SK-N-MC (cell line): ENCODE data around the gene TPPP3.

Experiments
- EZH2 ChIP-seq: fragments of 200-600 bp; sonication (generic); IDR thresholded peaks from one replicate; pipeline ENCODE4 v1.6.1; 2017; ENCODE audit warnings: antibody characterized with exemption
- FOXP2 ChIP-seq: optimal IDR thresholded peaks from 2 replicates; pipeline ENCODE3; 2011; ENCODE audit warnings: mild to moderate bottlenecking, moderate library complexity; ENCODE audit not compliant: insufficient read depth; ENCODE audit errors: extremely low read length, control extremely low read depth
- POLR2AphosphoS5 ChIP-seq: IDR thresholded peaks from 2 replicates; pipeline ENCODE4 v1.6.1; 2012; ENCODE audit warnings: mild to moderate bottlenecking, low read depth, low read length, borderline replicate concordance

- TF ChIP-seq EZH2 (no peak), POLR2AphosphoS5 (no peak), FOXP2 (no peak)
Measured at GRCh38 chr16:67407176-67407787, 14.0 kb upstream of the TPPP3 start.
